ENCODE results near the gene COQ8B.

The COQ8B gene

DNA sequence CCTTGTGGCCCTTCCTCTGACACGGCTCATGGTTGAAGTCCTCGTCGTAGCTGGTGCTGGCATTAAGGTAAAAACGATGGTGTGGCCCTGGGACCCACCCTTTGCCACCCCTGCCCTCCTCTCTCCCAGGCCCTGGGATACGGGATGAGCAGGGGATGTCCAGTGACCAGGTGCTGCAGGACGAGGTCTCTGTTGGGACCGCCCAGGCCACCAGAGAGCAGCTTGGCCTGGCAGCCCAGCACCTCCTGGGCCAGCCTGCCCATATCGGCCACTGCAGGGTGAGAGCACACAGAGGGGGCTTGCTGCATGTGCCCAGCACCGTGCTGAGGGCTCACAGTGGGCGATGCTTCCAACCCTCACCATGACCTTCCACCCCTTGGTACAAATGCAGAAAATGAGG lies 27.2 kb upstream of the COQ8B start:
- H3K4me3 ChIP-seq (ENCODE audit: low read depth, low read length): no peak overlapping the region
- no peak for DNase-seq (ENCODE audit: low read depth)
- TF ChIP-seq MYC (IDR thresholded peaks at IDR 0.05; ENCODE audit: low read depth, low read length) (no peak), POLR2A (IDR thresholded peaks at IDR 0.05; ENCODE audit: extremely low read depth, insufficient read length) (no peak)
- TF ChIP-seq, protein P1, sequence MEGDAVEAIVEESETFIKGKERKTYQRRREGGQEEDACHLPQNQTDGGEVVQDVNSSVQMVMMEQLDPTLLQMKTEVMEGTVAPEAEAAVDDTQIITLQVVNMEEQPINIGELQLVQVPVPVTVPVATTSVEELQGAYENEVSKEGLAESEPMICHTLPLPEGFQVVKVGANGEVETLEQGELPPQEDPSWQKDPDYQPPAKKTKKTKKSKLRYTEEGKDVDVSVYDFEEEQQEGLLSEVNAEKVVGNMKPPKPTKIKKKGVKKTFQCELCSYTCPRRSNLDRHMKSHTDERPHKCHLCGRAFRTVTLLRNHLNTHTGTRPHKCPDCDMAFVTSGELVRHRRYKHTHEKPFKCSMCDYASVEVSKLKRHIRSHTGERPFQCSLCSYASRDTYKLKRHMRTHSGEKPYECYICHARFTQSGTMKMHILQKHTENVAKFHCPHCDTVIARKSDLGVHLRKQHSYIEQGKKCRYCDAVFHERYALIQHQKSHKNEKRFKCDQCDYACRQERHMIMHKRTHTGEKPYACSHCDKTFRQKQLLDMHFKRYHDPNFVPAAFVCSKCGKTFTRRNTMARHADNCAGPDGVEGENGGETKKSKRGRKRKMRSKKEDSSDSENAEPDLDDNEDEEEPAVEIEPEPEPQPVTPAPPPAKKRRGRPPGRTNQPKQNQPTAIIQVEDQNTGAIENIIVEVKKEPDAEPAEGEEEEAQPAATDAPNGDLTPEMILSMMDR (IDR thresholded peaks at IDR 0.05; ENCODE audit: low read depth, low read length): no peak
- TF ChIP-seq, protein P2, sequence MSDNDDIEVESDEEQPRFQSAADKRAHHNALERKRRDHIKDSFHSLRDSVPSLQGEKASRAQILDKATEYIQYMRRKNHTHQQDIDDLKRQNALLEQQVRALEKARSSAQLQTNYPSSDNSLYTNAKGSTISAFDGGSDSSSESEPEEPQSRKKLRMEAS (IDR thresholded peaks at IDR 0.05; ENCODE audit: low read depth, low read length): no peak

DNA sequence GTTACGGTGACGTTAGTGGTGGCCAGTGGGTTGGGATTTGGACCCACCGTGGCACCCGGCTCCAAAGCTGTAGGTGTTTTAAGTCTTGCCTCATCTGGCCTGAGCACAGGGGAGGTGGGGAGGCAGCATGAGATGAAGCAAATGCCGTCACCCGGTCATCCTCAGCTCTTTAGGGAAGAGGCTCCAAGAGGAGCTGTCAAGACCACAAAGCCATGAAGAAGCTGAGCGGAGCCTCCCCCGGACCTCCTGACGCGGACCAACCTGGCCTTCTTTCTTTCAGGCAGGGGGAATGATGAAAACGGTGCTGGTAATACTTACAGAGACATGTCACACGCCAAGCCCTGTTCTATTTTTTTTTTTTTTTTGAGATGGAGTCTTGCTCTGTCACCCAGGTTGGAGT lies 26.2 kb upstream of the COQ8B start:
- TF ChIP-seq, protein P2 (IDR thresholded peaks at IDR 0.05; ENCODE audit: low read depth, low read length): no peak
- TF ChIP-seq POLR2A (IDR thresholded peaks at IDR 0.05; ENCODE audit: extremely low read depth, insufficient read length) (no peak), MYC (IDR thresholded peaks at IDR 0.05; ENCODE audit: low read depth, low read length) (no peak)
- TF ChIP-seq, protein P1 (IDR thresholded peaks at IDR 0.05; ENCODE audit: low read depth, low read length): no peak
- H3K4me3 ChIP-seq (ENCODE audit: low read depth, low read length): no peak overlapping the region
- DNase-seq (ENCODE audit: low read depth): no peak

DNA sequence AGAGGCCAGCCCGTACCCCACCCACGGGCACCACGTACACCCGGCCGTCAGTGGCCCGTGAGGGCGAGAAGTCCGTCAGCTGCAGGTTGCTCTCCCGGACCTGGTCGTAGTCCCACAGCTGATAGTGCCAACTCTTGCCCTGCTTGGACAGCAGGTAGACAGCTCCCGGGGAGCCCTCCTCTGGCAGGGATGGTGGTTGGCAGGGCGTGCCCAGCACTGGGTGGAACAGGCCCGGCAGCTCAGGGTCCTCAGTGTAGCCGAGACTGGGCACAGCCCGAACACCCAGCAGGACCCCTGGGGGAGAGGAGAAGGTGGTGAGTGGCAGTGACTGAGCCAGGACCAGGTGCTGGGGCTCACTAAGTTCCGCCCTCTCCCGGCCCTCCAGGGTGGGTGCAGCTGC lies 25.8 kb upstream of the COQ8B start:
- no peak for DNase-seq (ENCODE audit: low read depth)
- TF ChIP-seq, protein P1 (IDR thresholded peaks at IDR 0.05; ENCODE audit: low read depth, low read length): no peak
- TF ChIP-seq POLR2A (IDR thresholded peaks at IDR 0.05; ENCODE audit: extremely low read depth, insufficient read length): no peak
- no peak for TF ChIP-seq MYC (IDR thresholded peaks at IDR 0.05; ENCODE audit: low read depth, low read length)
- TF ChIP-seq, protein P2 (IDR thresholded peaks at IDR 0.05; ENCODE audit: low read depth, low read length): no peak

DNA sequence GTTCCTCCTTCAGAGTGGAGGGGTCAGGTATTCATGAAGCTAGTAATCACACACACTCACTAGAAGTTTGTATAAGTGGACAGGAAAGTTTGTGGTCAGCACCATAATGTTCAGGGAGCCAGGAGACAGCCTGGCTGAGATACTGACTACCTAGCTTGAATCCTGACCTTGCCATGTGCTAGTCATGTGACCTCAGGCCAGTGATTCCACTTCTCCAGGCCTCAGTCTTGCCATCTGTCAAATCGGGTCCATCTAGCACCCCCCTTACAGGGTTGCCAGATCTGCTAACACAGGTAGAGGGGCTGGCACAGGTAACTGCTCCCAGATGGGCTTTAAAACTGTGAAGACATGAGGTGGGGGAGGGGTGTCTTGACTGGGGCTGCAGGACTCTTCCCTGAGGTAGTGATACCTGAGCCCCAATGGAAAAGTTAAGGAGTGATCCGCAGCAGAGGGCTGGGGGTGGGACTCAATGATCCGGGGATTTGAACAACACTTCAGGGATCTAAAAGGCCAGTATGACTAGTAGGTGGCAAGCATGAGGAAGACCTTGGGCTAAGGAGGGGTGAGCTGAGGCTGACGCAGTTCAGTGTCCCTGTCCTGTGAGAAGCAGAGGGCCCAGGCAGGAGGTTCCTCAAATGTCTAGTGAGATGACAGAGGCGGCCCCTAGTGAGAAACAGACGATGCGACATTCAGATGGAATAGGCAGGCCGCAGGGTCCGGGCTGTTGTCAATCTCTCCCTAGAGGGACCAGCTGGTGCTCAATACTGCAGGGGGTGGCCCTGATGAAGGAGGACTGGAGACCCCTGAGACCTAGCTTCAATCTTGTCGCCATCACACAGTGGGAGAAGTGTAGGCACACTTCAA lies 25.1 kb upstream of the COQ8B start:
- TF ChIP-seq, protein P2 (IDR thresholded peaks at IDR 0.05; ENCODE audit: low read depth, low read length): no peak
- TF ChIP-seq, protein P1 (IDR thresholded peaks at IDR 0.05; ENCODE audit: low read depth, low read length): no peak
- TF ChIP-seq MYC (IDR thresholded peaks at IDR 0.05; ENCODE audit: low read depth, low read length) (no peak), POLR2A (IDR thresholded peaks at IDR 0.05; ENCODE audit: extremely low read depth, insufficient read length) (no peak)
- no peak overlapping the region for H3K4me3 ChIP-seq (ENCODE audit: low read depth, low read length)
- peak; percentile 48 for DNase-seq (ENCODE audit: low read depth)

More for the DNA sequence above, 25.8 kb upstream of the COQ8B start:
- H3K4me3 ChIP-seq (ENCODE audit: low read depth, low read length): no peak overlapping the region

DNA sequence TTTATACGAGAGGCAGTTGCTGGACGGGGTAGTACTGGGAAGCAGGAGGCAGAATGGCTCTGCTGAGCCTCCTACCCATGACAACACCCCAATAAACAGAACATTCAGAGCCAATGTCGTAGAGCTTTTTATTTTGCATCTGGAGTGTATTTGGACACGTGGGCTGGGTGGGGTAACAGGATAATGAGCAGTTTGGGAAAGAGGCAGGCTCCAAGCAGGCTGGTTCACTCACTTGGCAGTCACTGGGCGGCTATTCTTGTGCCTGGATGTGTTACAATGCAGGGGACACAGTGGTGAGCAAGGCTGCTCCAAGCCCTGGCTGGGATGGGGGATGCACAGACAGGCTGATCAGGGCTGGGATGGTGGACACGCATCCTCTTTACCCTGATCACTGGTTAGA lies 24.1 kb upstream of the COQ8B start:
- no peak for DNase-seq (ENCODE audit: low read depth)

More for the DNA sequence above, 24.1 kb upstream of the COQ8B start:
- H3K4me3 ChIP-seq (ENCODE audit: low read depth, low read length): no peak overlapping the region
- TF ChIP-seq, protein P2 (IDR thresholded peaks at IDR 0.05; ENCODE audit: low read depth, low read length): no peak
- TF ChIP-seq MYC (IDR thresholded peaks at IDR 0.05; ENCODE audit: low read depth, low read length): no peak
